Cardiac fibroblast (primary cell): Measurements from ENCODE around the gene FKRP.

Experiments used
- DNase-seq, 2 donors: peaks; one replicate each; pipeline versions ENCODE4 v3.0.0 to v3.0.0-alpha.2; 2010; ENCODE audit warnings: low read depth in 2 of 2
- H3K4me3 ChIP-seq, 2 donors: replicated peaks in 1 of 2; 1 replicate in 1 of 2; 2 replicates in 1 of 2; pipeline ENCODE4 v1.5.1; 2011; ENCODE audit warnings: low read depth in 2 of 2, low read length in 2 of 2, mild to moderate bottlenecking in 2 of 2, moderate library complexity in 1 of 2
- CTCF ChIP-seq: IDR thresholded peaks from one replicate; pipeline ENCODE4 v1.5.1; 2011; ENCODE audit warnings: low read depth, mild to moderate bottlenecking, low read length, inconsistent platforms

FKRP gene

GRCh38 chr19:46739290-46739771, 6.5 kb upstream of the FKRP start:
- no peak for TF ChIP-seq CTCF
- H3K4me3 ChIP-seq = no peak overlapping the region
- DNase-seq = no peak

- no peak for DNase-seq
- no peak for TF ChIP-seq CTCF
- no peak overlapping the region for H3K4me3 ChIP-seq
Measured at GRCh38 chr19:46741447-46741846, 4.4 kb upstream of the FKRP start.

GRCh38 chr19:46742926-46743480, 2.9 kb upstream of the FKRP start:
- H3K4me3 ChIP-seq = no peak overlapping the region
- no peak for TF ChIP-seq CTCF
- DNase-seq = no peak

- no peak for DNase-seq
- peak overlapping the region in 1 of 2 donors; percentile 95 for H3K4me3 ChIP-seq
- TF ChIP-seq CTCF = no peak
Measured at GRCh38 chr19:46744005-46744691, 1.7 kb upstream of the FKRP start.

GRCh38 chr19:46745030-46745429, 827 bp upstream of the FKRP start:
- TF ChIP-seq CTCF = no peak
- peak overlapping the region; percentile 95 to 96 for H3K4me3 ChIP-seq
- no peak for DNase-seq

GRCh38 chr19:46746281-46747057, 612 bp downstream of the FKRP start, which contains the start of gene STRN4:
TSS of gene STRN4 (minus strand) at chr19:46746450. CDS start at chr19:46746430, 20 bp downstream.
- DNase-seq = peak; percentile 32 to 59
- TF ChIP-seq CTCF = no peak
- peak within 1 kb of the TSS; percentile 95 to 96 for H3K4me3 ChIP-seq
